ENCODE data around the gene SHKBP1. TPM values are rescaled to one million over a fixed set of nuclear protein-coding genes. Genes with fewer than 3 reads are reported as not detected.

SHKBP1 gene
- total and polyA plus RNA-seq, 2 of the 13 experiments (the other 11 are each of a cell fraction or from before 2014, with no cell fraction given) = 16.2 to 17.4 TPM

- no peak for TF ChIP-seq ZNF574 (CRISPR knock-in tag; IDR thresholded peaks at IDR 0.05)
- TF ChIP-seq CSRNP2 (CRISPR knock-in tag; conservative IDR thresholded peaks at IDR 0.05; ENCODE audit: low read depth) = no peak
- no peak for TF ChIP-seq HOXA7 (CRISPR knock-in tag; IDR thresholded peaks at IDR 0.05)
- TF ChIP-seq KDM5A (IDR thresholded peaks at IDR 0.05; ENCODE audit: borderline replicate concordance, low read length) = no peak
- TF ChIP-seq ATF7 (IDR thresholded peaks at IDR 0.05) = no peak
- TF ChIP-seq ATF7 (CRISPR knock-in tag; IDR thresholded peaks at IDR 0.05) = no peak
- no peak for TF ChIP-seq ZNF333 (CRISPR knock-in tag; IDR thresholded peaks at IDR 0.05; ENCODE audit: borderline replicate concordance)
- no peak for TF ChIP-seq SMC3 (IDR thresholded peaks at IDR 0.05; ENCODE audit: low read length)
- no peak for TF ChIP-seq ZBTB33 (CRISPR knock-in tag; IDR thresholded peaks at IDR 0.05)
- no peak; the same call in 1 of the 2 replicates for TF ChIP-seq MTF2 (CRISPR knock-in tag; IDR thresholded peaks at IDR 0.05; ENCODE audit: borderline replicate concordance)
- TF ChIP-seq ZNF616 (CRISPR knock-in tag; IDR thresholded peaks at IDR 0.05; ENCODE audit: low read depth) = no peak; the same call in 1 of the 2 replicates
- no peak for TF ChIP-seq ZBTB21 (CRISPR knock-in tag; IDR thresholded peaks at IDR 0.05)
- TF ChIP-seq ADNP (CRISPR knock-in tag; IDR thresholded peaks at IDR 0.05) = no peak
- no peak for TF ChIP-seq SSRP1 (CRISPR knock-in tag; IDR thresholded peaks at IDR 0.05)
- no peak for TF ChIP-seq ZNF224 (CRISPR knock-in tag; IDR thresholded peaks at IDR 0.05)
- TF ChIP-seq PLSCR1 (CRISPR knock-in tag; IDR thresholded peaks at IDR 0.05; ENCODE audit: borderline replicate concordance) = no peak
- TF ChIP-seq ZNF766 (CRISPR knock-in tag; IDR thresholded peaks at IDR 0.05; ENCODE audit: borderline replicate concordance) = no peak
- no peak for TF ChIP-seq GRHL1 (CRISPR knock-in tag; conservative IDR thresholded peaks at IDR 0.05)
- TF ChIP-seq BATF2 (CRISPR knock-in tag; IDR thresholded peaks at IDR 0.05) = 0 out of 2 replicates have a peak, but pooled peaks have one; percentile 59
- TF ChIP-seq SP140L (CRISPR knock-in tag; IDR thresholded peaks at IDR 0.05; ENCODE audit: borderline replicate concordance) = no peak
These were observed 28.7 kb downstream of the SHKBP1 start (continued) for GRCh38 chr19:40605216-40605971.
